ENCODE results near the gene PRAC1. TPM values are rescaled to one million over a fixed set of nuclear protein-coding genes. Genes with fewer than 3 reads are reported as not detected.

The PRAC1 gene
- total and polyA plus RNA-seq, 2 of the 8 experiments (the other 6 are each of a cell fraction or from before 2014, with no cell fraction given) = not detected

DNA sequence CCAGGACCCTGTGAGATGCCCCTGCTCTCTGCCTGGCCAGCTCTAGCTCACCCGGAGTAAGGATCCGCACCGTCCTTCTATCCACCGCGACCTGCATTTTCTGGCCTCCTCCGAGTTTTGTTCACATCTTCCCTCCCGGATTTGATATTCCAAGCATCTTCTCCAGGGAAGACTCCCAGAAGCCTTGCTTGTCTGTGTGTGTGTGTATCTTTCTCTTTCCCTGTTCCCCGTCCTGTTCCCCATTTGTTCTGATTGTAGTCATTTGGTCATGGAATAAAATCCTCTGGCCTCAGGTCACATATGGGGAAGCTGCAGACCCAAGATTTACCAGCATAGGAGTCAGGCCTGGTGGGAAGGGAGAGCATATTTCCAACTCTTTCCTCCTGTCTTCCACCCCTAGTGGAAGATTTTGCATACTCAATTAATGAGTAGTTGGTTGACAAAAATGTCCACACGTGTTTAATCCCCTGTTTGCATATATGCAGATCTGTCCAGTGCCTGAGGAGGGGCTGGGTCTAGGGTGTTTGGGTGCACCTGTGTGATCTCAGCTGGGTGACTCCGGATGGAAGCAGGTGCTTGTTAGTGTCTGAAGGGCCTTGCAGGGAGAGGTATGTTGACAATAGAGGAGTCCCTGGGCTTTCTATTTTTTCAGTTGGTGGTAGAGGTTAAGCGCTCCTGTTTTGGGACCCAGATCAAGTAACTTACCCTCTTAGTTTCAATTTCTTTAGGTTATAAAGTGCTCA lies 1.9 kb downstream of the PRAC1 start:
- POLR2A ChIA-PET (ENCODE audit: partially characterized antibody) = interaction anchor here (0.8 to 1.7 kb wide), 3 partner anchors 9 to 18 kb away, joined by 3 to 9 read pairs (median 3); partner anchors contain the start of gene HOXB13
- Histone ChIP-seq H3K23ac (ENCODE audit: insufficient read length) (no peak overlapping the region), H4K5ac (ENCODE audit: insufficient read length, low read depth, low read length) (no peak overlapping the region), H2BK20ac (ENCODE audit: low read length) (0 out of 2 replicates have a peak overlapping the region, but pooled peaks have one; percentile 32), H3K4me1 (replicated peaks in 1 of 4; ENCODE audit: control insufficient read depth in 3 of 4, insufficient read depth in 4 of 4, low read length in 3 of 4) (peaks cover 11 to 39% (median 21%) of the 10 kb centered on the region in 4 experiments; a peak in 6 of 7 replicates), H2AK5ac (ENCODE audit: low read depth, low read length) (0 out of 2 replicates have a peak overlapping the region, but pooled peaks have one; percentile 9), H3K4me2 (ENCODE audit: insufficient read depth in 1 of 2, low read depth in 2 of 2, low read length in 2 of 2) (peak overlapping the region; percentile 65 to 77; a peak in 3 of 4 replicates), H3K14ac (ENCODE audit: insufficient read length) (no peak overlapping the region), H3K56ac (replicated peaks; ENCODE audit: insufficient read length, low read depth, low read length) (no peak overlapping the region), H3K18ac (ENCODE audit: extremely low read depth, low read length) (peak overlapping the region; percentile 87; the same call in 1 of the 2 replicates), H3K27ac (ENCODE audit: low read depth, low read length) (no peak overlapping the region), H3K23me2 (ENCODE audit: low read depth, low read length) (peaks cover 7% of the 10 kb centered on the region; the same call in 1 of the 2 replicates), H3K79me2 (ENCODE audit: control insufficient read depth in 1 of 2, insufficient read depth in 2 of 2, low read length in 2 of 2) (no peaks in the 10 kb centered on the region), H3K4ac (replicated peaks; ENCODE audit: insufficient read length, low read depth, low read length) (no peak overlapping the region), H3K9ac (replicated peaks in 1 of 4; ENCODE audit: extremely low read depth in 1 of 4, low read depth in 3 of 4, low read length in 3 of 4) (no peak overlapping the region), H2AFZ (ENCODE audit: low read length) (no peak overlapping the region), H2BK15ac (ENCODE audit: low read length) (peak overlapping the region; percentile 25; the same call in 1 of the 2 replicates), H2BK5ac (ENCODE audit: low read depth, low read length) (no peak overlapping the region), H4K8ac (ENCODE audit: extremely low read depth, insufficient read depth, low read length) (no peak overlapping the region), H3K27me3 (replicated peaks in 1 of 4; ENCODE audit: control insufficient read depth in 3 of 4, extremely low read depth in 1 of 4, insufficient read depth in 3 of 4, low read length in 3 of 4) (peaks cover 80 to 100% (median 94%) of the 10 kb centered on the region in 4 experiments), H4K20me1 (replicated peaks in 1 of 2; ENCODE audit: control insufficient read depth in 1 of 2, insufficient read depth in 2 of 2, low read length in 2 of 2) (peaks cover 22 to 23% of the 10 kb centered on the region in 2 experiments), H3K79me1 (ENCODE audit: low read depth, low read length) (no peaks in the 10 kb centered on the region), H3K36me3 (ENCODE audit: control insufficient read depth in 2 of 4, insufficient read depth in 4 of 4, low read length in 3 of 4) (no peaks in the 10 kb centered on the region; a peak in 1 of 8 replicates), H2BK120ac (replicated peaks; ENCODE audit: low read depth, low read length) (no peak overlapping the region), H3K9me3 (ENCODE audit: insufficient read depth in 2 of 2, low read depth in 1 of 2, low read length in 1 of 2) (no peaks in the 10 kb centered on the region), H3K4me3 (ENCODE audit: extremely low read depth in 1 of 4, insufficient read depth in 2 of 4, low read depth in 3 of 4, low read length in 4 of 4) (peak overlapping the region in 1 of 4 experiments; percentile 49; a peak in 2 of 8 replicates), H4K91ac (replicated peaks; ENCODE audit: insufficient read length, low read length) (no peak overlapping the region), H2BK12ac (ENCODE audit: low read depth, low read length) (peak overlapping the region; percentile 90)
- FAIRE-seq (no peak), DNase-seq (ENCODE audit: low read depth in 1 of 2, low spot score in 2 of 2) (no peak)
- WGBS, 2 experiments (ENCODE audit: extremely low coverage in 1 of 2, insufficient coverage in 1 of 2, insufficient read length in 1 of 2, insufficient replicate concordance in 2 of 2, low coverage in 1 of 2, low lambda C conversion rate in 2 of 2, missing lambda C conversion rate in 1 of 2) = 5% methylated on average over 11 of the region's 11 CpGs; no CpG with 5 or more reads in 1 of the 2 experiments
- TF ChIP-seq RAD21 (IDR thresholded peaks at IDR 0.05 in 1 of 2, conservative IDR thresholded peaks at IDR 0.05 in 1 of 2; ENCODE audit: low read depth in 2 of 2, low read length in 2 of 2) (no peak), SUZ12 (IDR thresholded peaks at IDR 0.05; ENCODE audit: low read length) (peak; percentile 43), EZH2 (IDR thresholded peaks at IDR 0.05; ENCODE audit: low read depth, low read length, severe bottlenecking) (peak; percentile 63), SAP30 (IDR thresholded peaks at IDR 0.05; ENCODE audit: insufficient read depth, insufficient replicate concordance, low read length) (no peak)
- CTCF ChIA-PET (ENCODE audit: partially characterized antibody) = interaction anchor here (0.7 to 13.5 kb wide), 17 partner anchors 9 to 158 kb away, joined by 3 to 147 read pairs (median 4); partner anchors contain the start of gene HOXB13
